MCF 10A (cell line): ENCODE measurements around the gene C1QTNF6. TPM values are rescaled to one million over a fixed set of nuclear protein-coding genes. Genes with fewer than 3 reads are reported as not detected.

Source experiments
- BruUV-seq: library from RNA; stranded (reverse); fragments of 400-500 nt; replicated peaks from 2 replicates; lab custom pipeline; 2021; lab: Mats Ljungman, UMichigan
- CTCF ChIA-PET: fragments of 300-600 bp; sonication (Branson Sonifier 250); formaldehyde crosslinking; extraction: SDS; loops from one replicate; lab custom pipeline; 2021; ENCODE audit warnings: antibody characterized with exemption, inconsistent platforms; lab: Yijun Ruan, JAX
- POLR2A ChIA-PET: fragments of 300-600, 350-650 bp; sonication (Branson Sonifier 250); formaldehyde crosslinking; extraction: SDS; loops from one replicate; lab custom pipeline; 2020; ENCODE audit warnings: antibody characterized with exemption, inconsistent platforms; lab: Yijun Ruan, JAX
- DNase-seq: peaks from one replicate; pipeline ENCODE4 v3.0.0-alpha.2; 2018; ENCODE audit not compliant: unreplicated experiment
- H3K27ac Mint-ChIP-seq: one replicate; pipeline ENCODE4 v1.8.0; 2022; ENCODE audit warnings: mild to moderate bottlenecking, low read depth, mixed read lengths; ENCODE audit not compliant: unreplicated experiment
- H3K27me3 Mint-ChIP-seq: one replicate; pipeline ENCODE4 v1.8.0; 2022; ENCODE audit warnings: mixed read lengths; ENCODE audit not compliant: insufficient read depth, unreplicated experiment
- H3K36me3 Mint-ChIP-seq: one replicate; pipeline ENCODE4 v1.8.0; 2022; ENCODE audit warnings: mild to moderate bottlenecking, moderate library complexity, mixed read lengths; ENCODE audit not compliant: insufficient read depth, unreplicated experiment
- H3K4me1 Mint-ChIP-seq: one replicate; pipeline ENCODE4 v1.8.0; 2022; ENCODE audit warnings: mixed read lengths; ENCODE audit not compliant: insufficient read depth, unreplicated experiment
- H3K4me3 Mint-ChIP-seq: one replicate; pipeline ENCODE4 v1.8.0; 2022; ENCODE audit warnings: mild to moderate bottlenecking, moderate library complexity, mixed read lengths; ENCODE audit not compliant: unreplicated experiment
- H3K9me3 Mint-ChIP-seq: one replicate; pipeline ENCODE4 v1.8.0; 2022; ENCODE audit warnings: mixed read lengths; ENCODE audit not compliant: unreplicated experiment
- intact Hi-C: fragments of 100-400 bp; cut with micrococcal nuclease; formaldehyde crosslinking; loops from 2 replicates; pipeline ENCODE4 v1.14.1; 2022
- total RNA-seq: library from RNA; stranded (reverse); gene quantifications from 2 replicates; pipeline ENCODE4 v1.2.3, GENCODE V29; 2022
- TF ChIP-seq, protein P1 (sequence below): fragments of 200-600 bp; IDR thresholded peaks from one replicate; pipeline ENCODE4 v1.8.0; 2022; ENCODE audit warnings: antibody characterized with exemption, mild to moderate bottlenecking; ENCODE audit not compliant: unreplicated experiment

Gene C1QTNF6
- total RNA-seq, 1 experiment from 2014 or later = 6.6 TPM

DNA sequence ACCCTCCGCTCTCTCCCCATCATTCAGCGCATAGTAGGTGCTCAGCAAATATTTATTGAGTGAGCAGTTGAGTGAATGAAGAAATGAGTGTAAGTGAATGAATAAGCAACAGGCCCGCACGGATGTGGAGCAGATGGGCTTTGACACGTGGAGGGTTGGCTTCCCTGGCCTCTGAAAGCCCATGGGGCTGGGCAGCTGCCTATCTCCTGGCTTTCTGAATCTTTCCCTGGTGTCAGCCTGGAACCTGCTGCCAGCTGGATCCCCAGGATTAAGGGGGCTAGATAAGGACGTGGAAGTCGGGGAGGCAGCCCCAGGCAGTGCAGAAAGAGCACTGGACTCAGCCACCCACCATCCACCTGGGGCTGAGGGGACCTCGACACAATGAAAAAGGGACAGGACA is 50.9 kb downstream of the C1QTNF6 start:
- Mint-ChIP-seq H3K27ac (no peak overlapping the region), H3K9me3 (no peaks in the 10 kb centered on the region), H3K4me1 (no peaks in the 10 kb centered on the region), H3K36me3 (no peaks in the 10 kb centered on the region), H3K27me3 (no peaks in the 10 kb centered on the region), H3K4me3 (no peak overlapping the region)
- TF ChIP-seq, protein P1, sequence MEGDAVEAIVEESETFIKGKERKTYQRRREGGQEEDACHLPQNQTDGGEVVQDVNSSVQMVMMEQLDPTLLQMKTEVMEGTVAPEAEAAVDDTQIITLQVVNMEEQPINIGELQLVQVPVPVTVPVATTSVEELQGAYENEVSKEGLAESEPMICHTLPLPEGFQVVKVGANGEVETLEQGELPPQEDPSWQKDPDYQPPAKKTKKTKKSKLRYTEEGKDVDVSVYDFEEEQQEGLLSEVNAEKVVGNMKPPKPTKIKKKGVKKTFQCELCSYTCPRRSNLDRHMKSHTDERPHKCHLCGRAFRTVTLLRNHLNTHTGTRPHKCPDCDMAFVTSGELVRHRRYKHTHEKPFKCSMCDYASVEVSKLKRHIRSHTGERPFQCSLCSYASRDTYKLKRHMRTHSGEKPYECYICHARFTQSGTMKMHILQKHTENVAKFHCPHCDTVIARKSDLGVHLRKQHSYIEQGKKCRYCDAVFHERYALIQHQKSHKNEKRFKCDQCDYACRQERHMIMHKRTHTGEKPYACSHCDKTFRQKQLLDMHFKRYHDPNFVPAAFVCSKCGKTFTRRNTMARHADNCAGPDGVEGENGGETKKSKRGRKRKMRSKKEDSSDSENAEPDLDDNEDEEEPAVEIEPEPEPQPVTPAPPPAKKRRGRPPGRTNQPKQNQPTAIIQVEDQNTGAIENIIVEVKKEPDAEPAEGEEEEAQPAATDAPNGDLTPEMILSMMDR = no peak
- BruUV-seq = no TSS peak
- ChIA-PET POLR2A (no interaction called here), CTCF (interaction anchor here (0.9 kb wide), 1 partner anchor 61 kb away, joined by 3 read pairs; no protein-coding TSS in a partner anchor)
- intact Hi-C loops = no loop called here
- DNase-seq = no peak

DNA sequence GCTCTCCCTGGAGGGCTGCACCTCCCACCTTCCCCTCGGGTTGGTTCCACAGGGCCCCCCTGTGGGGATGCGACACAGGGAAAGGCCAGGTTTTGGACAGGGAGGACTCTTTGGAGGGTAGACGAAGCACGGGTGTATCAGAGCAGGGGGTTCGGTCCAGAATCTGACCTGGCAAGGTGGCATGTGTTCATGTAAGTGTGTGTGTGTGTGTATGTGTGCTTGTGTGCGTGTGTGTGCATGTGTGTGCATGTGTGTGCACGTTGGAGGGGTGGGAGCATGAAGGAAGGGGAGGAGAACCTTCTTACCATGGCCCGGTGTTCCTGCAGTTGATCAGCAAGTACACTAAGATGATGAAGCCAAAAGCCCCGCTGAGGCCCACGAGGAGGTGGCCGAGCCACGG is 53.0 kb downstream of the C1QTNF6 start:
- no peaks in the 10 kb centered on the region for H3K4me1 Mint-ChIP-seq
- ChIA-PET CTCF (no interaction called here), POLR2A (no interaction called here)
- no peak for DNase-seq
- H3K4me3 Mint-ChIP-seq = no peak overlapping the region
- TF ChIP-seq, protein P1 = no peak
- no peaks in the 10 kb centered on the region for H3K36me3 Mint-ChIP-seq
- no peaks in the 10 kb centered on the region for H3K9me3 Mint-ChIP-seq
- intact Hi-C loops = no loop called here
- H3K27ac Mint-ChIP-seq = no peak overlapping the region
- H3K27me3 Mint-ChIP-seq = no peaks in the 10 kb centered on the region
- no TSS peak for BruUV-seq

DNA sequence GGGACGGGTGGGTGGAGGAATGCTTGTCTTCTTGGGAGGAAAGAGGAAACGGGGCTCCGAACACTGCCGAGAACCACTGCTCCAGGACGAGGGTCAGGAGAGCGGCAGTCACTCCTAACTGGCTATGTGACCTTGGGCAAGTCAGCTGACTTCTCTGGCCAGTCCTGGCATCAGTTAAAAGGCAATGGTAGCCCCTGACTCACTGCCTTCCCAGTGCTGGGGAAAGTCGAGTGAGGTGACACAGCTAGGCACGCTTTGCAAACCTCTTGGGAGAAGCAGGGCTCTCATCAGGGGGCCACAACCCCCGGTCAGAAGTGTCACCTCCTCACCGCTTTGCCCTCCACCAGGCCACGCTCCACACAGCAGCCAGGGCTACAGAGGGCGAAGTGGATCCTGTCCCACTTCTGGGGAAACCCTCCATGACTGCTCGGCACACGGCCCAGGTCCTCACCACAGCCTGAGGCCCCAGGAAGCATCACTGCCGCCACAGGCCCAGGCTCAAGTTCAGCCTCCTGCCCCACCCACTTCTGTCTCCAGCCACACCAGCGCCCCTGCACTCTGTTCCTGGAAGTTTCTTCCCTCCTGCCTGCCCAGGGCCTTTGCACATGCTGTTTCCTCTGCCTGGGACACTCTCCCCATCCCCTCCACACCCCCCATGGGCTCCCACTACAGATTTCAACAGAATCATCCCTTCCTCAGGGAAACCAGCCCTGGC is 54.6 kb downstream of the C1QTNF6 start:
- no peak overlapping the region for H3K27ac Mint-ChIP-seq
- BruUV-seq = no TSS peak
- ChIA-PET POLR2A (interaction anchor here (1.0 kb wide), 1 partner anchor 11 kb away, joined by 3 read pairs; no protein-coding TSS in a partner anchor), CTCF (no interaction called here)
- intact Hi-C loops = no loop called here
- TF ChIP-seq, protein P1 = no peak
- no peak for DNase-seq
- no peaks in the 10 kb centered on the region for H3K36me3 Mint-ChIP-seq
- H3K27me3 Mint-ChIP-seq = no peaks in the 10 kb centered on the region
- H3K4me1 Mint-ChIP-seq = no peaks in the 10 kb centered on the region
- no peaks in the 10 kb centered on the region for H3K9me3 Mint-ChIP-seq
- H3K4me3 Mint-ChIP-seq = no peak overlapping the region

DNA sequence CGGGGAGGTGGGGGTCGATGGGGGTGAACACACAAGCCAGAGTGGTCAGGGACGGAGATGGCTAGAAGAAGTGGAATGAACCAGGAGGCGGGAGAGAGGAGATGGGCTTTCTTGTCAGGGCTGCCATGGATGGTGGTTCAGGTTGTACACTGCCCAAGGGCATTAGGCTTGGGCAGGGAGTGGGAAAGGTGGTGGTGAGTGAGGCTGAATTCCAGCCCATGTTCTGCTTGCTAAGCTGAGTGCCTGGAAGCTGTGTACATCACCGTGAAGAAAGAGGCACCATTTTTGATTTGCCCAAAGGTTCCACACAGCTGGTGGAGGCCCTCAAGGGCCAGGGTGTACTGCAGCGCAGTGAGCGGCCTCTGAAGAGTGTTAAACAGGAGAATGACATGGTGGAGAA is 55.3 kb downstream of the C1QTNF6 start:
- Mint-ChIP-seq H3K36me3 (no peaks in the 10 kb centered on the region), H3K4me3 (no peak overlapping the region), H3K27me3 (peaks cover 2% of the 10 kb centered on the region), H3K27ac (no peak overlapping the region), H3K4me1 (no peaks in the 10 kb centered on the region), H3K9me3 (no peaks in the 10 kb centered on the region)
- intact Hi-C loops = no loop called here
- no peak for DNase-seq
- ChIA-PET POLR2A (interaction anchor here (1.0 kb wide), 1 partner anchor 10 kb away, joined by 3 read pairs; no protein-coding TSS in a partner anchor), CTCF (no interaction called here)
- TF ChIP-seq, protein P1 = no peak
- BruUV-seq = no TSS peak

Other genes starting within 250 kb of the C1QTNF6 start
- gene TST, start 168.8 kb downstream of the C1QTNF6 start, total RNA-seq = 16.2 and 16.4 TPM in 2 replicates
- gene MPST, start 168.5 kb downstream of the C1QTNF6 start, total RNA-seq = 40.7 and 51.2 TPM in 2 replicates
- gene KCTD17, start 136.5 kb downstream of the C1QTNF6 start, total RNA-seq = 11.7 and 12.8 TPM in 2 replicates
- not detected in 2 replicates for gene TMPRSS6, start 78.5 kb downstream of the C1QTNF6 start, total RNA-seq
- not detected in 2 replicates for gene IL2RB, start 38.3 kb downstream of the C1QTNF6 start, total RNA-seq
- not detected in 2 replicates for gene SSTR3, start 24.2 kb upstream of the C1QTNF6 start, total RNA-seq
- 42.4 and 52.6 TPM in 2 replicates for gene RAC2, start 56.0 kb upstream of the C1QTNF6 start, total RNA-seq
- 0.22 TPM in 1 of 2 replicates, not detected in the other for gene CYTH4, start 94.3 kb upstream of the C1QTNF6 start, total RNA-seq
- gene ELFN2, start 239.2 kb upstream of the C1QTNF6 start, total RNA-seq = 4.2 and 5.1 TPM in 2 replicates